HG03432 (cell line): ENCODE measurements around the gene DHRS13.
"Not testable (repeated sequence)": the region's sequence is repeated elsewhere in the genome, so short reads cannot be mapped to it uniquely, and the experiment has no call there.

ENCODE experiments used
- ATAC-seq: cut with Tn5 transposase; IDR thresholded peaks from one replicate; pipeline ENCODE4 v1.9.1; 2021; ENCODE audit warnings: mild to moderate bottlenecking, moderate library complexity; ENCODE audit not compliant: unreplicated experiment

The DHRS13 gene

GRCh38 chr17:28885363-28885762 lies 17.5 kb downstream of the DHRS13 start:
- ATAC-seq, result no peak

DNA sequence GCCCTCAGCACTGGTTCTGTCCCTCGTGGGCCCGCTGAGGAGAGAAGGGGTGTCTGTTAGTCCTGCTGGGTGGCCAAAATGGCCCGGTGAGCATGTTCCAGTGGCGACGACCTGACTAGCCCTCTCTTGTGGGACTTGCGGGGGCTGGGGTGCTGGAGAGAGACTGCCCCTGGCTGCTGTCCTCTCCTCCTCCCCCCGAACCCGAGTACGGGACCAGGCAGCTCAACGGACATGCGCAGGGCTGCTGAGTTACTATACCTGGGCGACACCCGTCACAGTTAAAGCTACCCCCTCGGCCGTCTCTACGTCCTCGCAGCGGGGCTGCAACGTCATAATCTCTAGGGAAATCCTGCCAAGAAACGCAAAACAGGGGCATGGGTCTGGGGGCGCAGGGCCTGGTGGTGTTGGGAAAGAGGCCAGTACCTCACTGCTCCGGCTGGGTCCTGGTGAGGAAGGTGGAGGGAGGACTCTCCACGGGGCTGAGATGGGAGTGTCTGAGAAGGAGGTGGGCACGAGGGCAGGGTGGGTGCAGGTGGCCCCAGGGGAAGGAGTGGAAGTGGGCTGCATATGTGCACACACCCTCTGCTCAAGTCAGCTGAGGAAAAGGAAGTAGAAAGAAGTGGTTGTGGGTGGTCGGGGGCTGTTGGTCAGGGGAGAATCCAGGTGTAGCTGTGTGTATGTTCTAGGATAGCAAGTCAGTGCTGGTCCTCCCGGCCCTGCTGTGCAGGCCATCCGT lies 18.7 kb downstream of the DHRS13 start:
- ATAC-seq, result no peak

DNA sequence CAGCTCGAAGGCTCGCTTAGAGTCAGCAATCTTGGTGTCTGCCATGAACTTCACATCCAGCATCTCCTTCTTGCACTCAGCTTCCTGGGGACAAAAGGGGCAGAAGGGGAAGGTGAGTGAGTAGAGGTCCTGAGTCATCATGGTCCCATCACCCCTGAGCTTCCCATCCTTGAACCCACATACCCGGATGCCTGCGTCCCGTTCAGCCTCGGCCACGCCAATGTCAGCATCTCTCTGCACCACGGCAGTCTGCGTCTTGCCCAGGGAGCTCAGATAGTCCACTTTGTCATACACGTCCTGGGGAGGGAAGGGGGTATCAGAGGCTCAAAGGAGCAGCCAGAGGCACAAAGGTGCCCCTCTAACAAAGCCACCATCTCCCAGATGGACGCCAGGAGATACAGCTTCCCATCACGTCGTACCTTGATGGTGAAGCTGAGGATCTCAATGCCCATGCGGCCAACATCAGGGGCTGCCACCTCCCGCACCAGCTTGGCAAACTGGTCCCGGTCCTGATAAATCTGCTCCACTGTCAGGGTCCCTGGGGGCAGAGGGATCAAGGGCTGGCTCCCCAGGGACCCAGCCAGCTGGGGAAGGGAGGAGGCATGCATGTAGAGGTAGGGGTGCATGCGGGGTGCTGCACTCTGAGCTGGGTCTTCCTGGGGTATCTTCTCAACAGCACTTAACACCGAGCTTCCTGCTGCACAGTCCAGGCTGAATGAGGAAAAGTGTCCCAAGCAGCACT lies 20.6 kb downstream of the DHRS13 start:
- ATAC-seq, result no peak

DNA sequence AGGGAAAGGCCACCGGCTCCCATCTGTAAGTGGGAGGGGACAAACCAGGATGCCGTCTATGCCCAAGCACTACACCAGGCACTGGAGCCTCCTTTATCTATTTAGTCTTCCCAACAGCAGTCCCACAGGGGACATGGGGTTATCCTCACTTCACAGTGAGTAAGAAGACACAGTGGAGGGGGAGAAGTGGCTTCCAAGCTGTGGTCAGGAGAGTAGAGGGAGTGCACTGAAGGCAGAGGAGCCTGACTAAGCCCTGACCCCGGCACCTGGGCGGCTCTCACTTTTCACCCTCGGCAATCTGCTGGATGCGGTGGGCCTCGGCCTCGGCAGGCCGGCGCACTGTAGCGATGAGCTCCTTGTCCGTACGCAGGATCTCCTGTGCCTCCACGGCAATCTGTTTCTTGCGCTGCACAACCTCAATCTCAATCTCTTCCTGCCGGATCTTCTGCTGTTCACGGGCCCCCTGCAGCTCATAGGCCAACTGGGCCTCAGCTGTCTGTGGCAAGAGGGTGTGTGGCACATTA lies 21.3 kb downstream of the DHRS13 start:
- ATAC-seq, result no peak

DNA sequence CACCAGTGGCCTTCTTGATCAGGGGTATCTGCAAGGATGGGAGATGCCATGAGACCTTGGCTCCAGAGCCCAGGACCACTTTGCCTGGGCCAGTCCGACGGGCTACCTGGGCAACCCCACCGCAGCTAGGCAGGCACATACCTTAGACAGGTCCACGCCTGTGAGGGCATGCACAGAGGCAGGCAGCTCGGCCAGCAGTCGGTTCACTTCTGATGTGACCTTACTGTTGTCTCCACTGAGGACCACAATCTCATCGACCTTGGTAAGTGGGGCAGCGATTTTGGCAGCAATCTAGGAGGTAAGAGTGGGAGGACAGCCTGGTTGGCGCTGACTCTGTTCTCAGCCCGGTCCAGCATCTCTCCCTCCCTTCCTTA lies 22.3 kb downstream of the DHRS13 start:
- ATAC-seq, result no peak

DNA sequence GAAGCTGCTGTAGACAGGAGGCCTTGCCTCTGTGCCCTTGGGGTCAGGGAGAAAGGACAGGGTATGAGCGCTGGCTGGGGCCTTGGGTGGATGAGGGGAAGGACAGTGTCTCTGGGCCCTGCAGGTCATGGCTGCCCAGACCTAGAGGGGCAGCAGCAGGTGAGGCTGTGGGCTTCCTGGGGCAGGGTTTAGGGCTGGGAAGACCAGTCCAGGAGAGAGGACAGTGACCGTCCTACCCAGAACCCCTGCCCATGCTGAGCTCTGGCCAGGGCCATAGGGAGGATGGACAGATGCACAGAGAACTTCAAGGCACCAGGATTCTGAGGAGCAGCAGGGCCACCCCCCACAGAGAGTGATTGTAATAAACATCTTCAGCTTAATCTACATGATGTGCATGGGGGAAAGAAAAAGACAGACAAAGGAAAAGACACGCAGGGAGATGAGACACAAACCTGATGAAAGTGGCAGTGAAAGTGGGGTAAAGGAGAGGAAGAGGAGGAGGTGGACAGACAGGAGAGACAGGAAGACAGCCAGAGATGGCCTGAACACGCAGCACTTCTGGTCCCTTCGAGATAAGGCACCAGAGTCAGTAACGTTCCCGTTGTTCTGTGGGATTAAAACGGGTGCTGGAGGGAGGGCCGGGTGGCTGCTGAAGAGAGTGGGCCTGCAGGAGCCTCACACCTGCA lies 22.9 kb downstream of the DHRS13 start:
- ATAC-seq, result no peak

GRCh38 chr17:28878981-28879380 lies 23.9 kb downstream of the DHRS13 start:
- ATAC-seq, result no peak

DNA sequence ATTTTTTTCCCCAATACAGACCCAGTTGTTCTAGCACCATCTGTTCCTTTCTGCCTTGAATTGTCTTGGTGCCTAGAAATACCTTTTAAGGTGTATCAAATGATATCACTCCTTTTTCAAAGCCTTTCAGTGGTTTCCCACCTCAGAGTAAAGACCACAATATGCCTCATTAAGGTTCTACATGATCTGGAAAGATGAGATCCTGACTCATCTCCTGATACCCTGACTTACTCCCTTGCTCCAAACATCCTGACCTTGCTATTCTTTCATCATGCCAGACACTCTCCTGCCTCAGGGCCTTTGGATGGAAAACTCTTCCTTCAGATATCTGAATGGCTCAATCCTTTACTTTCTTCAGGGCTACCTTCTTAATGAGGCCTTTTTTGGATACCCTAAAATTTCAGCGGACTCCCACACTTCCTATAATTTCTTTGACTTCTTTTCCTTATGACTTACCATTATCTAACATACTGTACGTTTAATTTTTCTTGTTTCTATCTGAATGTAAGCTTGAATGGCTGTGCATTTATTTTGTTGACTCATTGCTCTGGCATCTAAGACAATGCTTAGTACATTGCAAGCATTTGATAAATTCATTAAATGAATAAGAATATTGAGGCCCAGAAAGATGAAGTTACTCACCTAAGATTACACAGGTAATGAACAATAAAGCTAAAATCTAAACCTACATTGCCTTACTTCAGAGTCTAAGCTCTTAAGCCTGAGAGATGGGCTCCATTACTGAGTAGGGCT lies 24.5 kb downstream of the DHRS13 start:
- ATAC-seq, result no peak

- not testable (repeated sequence) for ATAC-seq
Measured at GRCh38 chr17:28877150-28877711, 25.6 kb downstream of the DHRS13 start.

- ATAC-seq, result no peak
Measured at GRCh38 chr17:28875848-28876550, 26.9 kb downstream of the DHRS13 start.

DNA sequence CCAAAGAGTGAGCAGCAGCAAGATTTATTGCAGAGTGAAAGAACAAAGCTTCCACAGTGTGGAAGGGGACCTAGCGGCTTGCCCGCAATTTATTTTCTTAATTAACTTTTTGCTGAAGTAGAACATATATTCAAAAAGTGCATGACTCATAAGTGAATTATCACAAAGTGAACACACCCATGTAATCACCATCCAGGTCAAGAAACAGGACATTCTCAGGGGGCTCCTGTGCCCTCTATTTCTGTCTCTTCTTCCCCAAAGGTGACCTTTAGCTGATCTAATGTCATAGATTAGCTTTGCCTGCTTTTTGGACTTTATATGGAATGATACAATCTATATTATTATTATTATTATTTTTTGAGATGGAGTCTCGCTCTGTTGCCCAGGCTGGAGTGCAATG lies 28.1 kb downstream of the DHRS13 start:
- ATAC-seq, result no peak

DNA sequence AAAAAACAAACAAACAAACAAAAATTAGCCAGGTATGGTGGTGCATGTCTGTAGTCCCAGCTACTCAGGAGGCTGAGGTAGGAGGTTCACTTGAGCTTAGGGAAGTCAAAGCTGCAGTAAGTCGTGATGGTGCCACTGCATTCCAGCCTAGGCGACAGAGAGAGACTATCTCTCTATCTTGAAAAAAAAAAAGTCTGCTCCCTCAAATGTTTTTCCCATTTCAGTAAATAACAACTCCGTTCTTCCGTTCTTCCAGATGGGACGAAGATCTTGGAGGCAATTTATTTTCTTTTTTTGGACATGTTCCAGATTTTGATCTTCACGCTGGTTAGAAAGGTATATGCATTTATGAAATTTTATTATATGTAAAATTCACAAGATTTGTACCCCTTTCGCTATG lies 29.0 kb downstream of the DHRS13 start:
- no peak for ATAC-seq

DNA sequence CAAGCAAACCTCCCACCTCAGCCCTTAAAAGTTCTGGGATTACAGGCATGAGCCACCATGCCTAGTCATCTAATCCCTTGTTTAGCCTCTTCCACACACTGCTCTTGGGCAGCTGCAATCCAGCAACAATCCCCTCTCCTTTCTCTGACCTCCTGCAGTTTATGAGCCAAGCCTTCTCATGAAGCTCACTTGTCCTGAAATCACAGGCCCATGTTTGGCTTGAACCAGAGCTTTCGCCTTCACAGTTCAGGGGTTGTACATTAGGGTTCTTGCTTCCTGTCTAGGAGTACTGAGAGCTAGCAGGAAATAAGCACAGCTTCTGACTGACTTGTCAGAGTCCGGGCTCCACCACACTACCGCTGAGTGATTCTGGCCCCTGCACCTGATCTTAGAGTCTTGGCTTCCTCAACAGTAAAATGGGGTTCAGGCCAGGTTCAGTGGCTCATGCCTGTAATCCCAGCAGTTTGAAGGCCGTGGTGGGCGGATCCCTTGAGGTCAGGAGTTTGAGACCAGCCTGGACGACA lies 31.8 kb downstream of the DHRS13 start:
- ATAC-seq, result peak; percentile 88

DNA sequence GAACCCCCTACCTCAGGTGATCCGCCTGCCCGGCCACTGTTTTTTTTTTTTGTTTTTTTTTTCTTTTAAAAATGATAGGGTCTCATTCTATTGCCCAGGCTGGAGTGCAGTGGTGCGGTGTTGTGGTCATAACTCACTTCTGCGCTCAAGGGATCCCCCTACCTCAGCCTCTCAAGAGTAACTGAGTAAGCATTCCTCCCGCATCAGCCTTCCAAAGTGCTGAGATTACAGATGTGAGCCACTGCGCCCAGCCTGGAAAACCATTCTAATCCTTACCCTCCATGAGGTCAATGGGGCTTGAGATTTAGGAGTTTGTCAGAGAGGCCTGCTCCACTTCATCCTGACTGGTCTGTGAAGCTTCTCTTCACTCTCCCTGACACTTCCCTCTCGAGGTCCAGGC lies 35.6 kb downstream of the DHRS13 start:
- no peak for ATAC-seq

- ATAC-seq, result no peak
Measured at GRCh38 chr17:28865946-28866752, 36.7 kb downstream of the DHRS13 start.

DNA sequence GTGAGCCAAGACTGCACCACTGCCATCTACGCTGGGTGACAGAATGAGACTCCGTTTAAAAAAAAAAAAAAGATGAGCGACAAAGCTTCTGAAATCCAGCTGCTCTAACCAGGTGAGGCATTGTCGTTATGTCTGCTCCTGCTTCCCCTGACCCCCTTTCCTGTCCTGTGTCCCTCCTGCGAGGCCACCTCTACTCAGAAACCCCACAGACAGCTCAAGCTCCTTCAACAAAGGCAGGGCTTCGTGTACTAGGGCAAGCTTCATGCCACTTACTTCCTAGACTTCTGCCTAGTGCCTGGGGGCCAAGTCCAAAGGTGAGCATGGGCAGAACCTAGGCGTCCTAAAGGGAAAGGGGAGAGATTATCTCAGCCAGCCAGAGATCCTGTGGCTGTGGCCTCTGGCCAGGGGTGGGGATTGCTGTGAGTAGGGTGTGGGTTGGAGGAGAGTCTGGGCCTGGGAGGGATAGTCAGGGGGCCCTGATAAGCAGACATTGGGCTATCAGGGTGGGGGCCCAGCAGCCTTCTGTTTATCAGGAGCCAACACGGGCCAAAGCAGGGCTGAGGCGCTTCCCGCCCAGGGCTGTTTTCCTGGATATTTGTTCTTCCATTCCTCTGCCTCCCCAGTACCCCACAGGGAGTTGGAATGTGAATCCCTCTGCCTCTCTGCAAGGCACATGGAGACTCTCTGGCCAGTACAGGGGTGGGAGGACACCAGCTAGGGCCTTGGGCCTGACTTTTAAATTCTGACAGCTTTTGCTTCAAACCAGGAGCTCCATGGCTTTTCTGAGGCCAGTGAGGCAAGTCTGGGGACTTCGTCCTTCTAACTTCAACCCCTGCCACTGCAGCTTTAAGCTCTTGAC lies 37.7 kb downstream of the DHRS13 start:
- ATAC-seq, result no peak

DNA sequence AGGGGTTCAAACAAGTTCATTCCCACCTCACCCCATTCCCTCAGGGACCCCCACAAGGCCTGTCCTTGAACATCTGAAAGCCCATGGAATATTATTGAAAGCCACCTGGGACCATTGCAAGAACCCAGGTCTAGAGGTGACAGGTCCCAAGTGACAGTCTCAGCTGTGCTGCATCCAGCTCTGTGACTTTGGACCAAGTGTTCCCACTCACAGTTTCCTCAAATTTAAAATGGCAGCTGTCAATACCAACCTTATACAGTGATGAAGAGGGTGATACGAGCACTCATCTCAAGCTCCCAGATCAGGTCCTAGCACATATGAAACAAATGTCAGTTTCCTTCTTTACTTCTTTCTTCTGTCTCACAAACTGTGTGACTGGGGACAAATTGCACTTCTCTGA lies 38.9 kb downstream of the DHRS13 start:
- ATAC-seq, result no peak

DNA sequence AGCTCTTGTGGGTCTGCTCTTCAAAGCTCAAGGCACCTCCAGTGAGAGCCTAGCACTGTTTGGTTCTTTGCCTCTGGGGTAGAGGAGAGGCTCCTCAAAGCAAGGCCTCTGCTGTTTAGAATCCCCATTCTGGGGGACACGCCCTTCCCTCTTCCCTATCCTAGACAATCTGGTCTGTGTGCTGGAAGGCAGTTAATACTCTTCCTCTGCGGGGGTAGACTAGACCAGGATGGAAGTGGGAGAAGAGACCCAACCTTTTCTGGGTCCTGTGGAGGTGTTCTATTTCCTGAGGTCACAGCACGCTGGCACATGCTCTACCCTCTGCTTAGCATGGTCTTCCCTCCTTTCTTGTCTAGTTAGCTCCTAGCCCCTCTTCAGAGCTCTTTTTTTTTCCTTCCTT lies 40.3 kb downstream of the DHRS13 start:
- no peak for ATAC-seq
